D721Med (cell line): ENCODE measurements around the gene ERICH4.

Experiments
- DNase-seq: peaks from one replicate; pipeline ENCODE4 v3.0.0; 2011; ENCODE audit warnings: low spot score; ENCODE audit not compliant: insufficient read length
- FAIRE-seq: peaks from 2 replicates; lab custom pipeline; 2011; peaks lifted over from hg19 to GRCh38; lab: Jason Lieb, UNC
- CTCF ChIP-seq: IDR thresholded peaks from 2 replicates; pipeline ENCODE4 v1.5.1; 2012; ENCODE audit warnings: mild to moderate bottlenecking, control low read depth; ENCODE audit not compliant: insufficient read depth; ENCODE audit errors: missing control alignments

The ERICH4 gene

GRCh38 chr19:41437944-41438574 is 4.9 kb upstream of the ERICH4 start:
- no peak for DNase-seq
- no peak for FAIRE-seq
- TF ChIP-seq CTCF, result no peak

DNA sequence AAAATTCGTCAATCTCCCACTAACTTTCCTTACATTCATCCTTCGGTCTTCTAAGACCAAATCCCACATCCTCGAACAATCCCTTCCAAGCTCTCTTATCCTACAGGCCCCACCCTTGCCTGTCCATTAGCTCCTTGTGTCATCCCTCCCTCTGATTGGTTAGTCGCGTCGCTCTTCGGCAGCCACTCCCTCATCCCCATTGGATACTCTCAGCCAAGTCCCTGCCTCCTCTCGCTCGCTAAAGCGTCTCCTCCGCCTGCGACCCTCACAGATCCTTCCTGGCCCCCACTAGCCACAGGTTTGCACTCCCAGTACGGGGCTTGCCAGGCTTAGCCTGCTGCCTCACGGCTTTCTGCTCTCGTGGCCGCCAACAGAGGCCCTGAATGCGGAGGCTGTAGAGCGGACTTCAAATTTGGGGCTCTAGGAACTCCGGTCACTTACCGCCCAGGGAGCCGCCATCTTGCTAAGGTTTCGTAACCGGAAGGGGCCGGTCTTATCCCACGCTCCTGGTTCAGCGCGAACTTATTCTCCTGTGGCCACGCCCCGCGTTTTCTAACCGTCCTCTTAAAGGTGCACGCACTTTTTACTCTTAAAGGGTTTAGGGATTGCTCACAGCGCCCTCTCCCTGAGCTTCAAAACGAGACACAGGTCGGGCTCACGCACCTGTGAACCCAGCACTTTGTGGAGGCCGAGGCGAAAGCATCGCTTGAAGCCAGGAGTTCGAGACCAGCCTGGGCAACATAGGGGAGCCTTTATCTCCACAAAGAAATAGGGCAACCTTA is 3.3 kb upstream of the ERICH4 start, which contains the start of gene DMAC2:
TSS of gene DMAC2 (minus strand) at position 472 of the 782 bp plus-strand sequence. CDS start at position 459, 13 bp downstream.
- FAIRE-seq, result peak; percentile 95

DNA sequence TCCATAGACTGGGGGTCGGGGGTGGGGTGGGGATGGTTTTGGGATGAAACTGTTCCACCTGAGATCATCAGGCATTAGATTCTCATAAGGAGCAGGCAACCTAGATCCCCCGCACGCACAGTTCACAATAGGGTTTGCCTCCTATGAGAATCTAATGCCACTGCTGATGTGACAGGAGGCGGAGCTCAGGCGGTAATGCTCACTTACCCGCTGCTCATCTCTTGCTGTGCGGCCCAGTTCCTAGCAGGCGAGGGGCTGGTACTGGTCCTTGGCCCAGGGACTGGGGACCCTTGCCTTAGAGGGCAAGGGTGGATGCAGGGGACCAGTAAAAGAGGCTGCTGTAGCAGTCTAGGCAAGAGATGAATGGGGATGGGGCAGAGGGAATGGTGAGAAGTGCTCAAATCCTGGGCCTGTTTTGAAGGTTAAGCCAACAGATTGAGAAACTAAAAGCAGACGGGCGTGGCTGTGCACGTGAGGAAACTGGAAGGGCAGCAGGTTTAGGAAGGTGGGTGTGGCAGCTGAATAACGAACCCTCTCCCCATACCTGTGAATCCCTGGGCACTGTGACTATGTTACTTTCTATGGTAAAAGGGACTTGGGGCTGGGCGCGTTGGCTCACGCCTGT is 1.5 kb upstream of the ERICH4 start:
- no peak for DNase-seq
- no peak for TF ChIP-seq CTCF
- no peak for FAIRE-seq

More for the DNA sequence above, 3.3 kb upstream of the ERICH4 start, which contains the start of gene DMAC2:
- DNase-seq, result peak; percentile 97
- TF ChIP-seq CTCF, result peak; percentile 76

- FAIRE-seq (no peak), DNase-seq (no peak)
- no peak for TF ChIP-seq CTCF
Measured at GRCh38 chr19:41443813-41444455, 978 bp downstream of the ERICH4 start.

GRCh38 chr19:41445575-41445974 is 2.6 kb downstream of the ERICH4 start:
- DNase-seq, result no peak
- FAIRE-seq, result no peak
- no peak for TF ChIP-seq CTCF

DNA sequence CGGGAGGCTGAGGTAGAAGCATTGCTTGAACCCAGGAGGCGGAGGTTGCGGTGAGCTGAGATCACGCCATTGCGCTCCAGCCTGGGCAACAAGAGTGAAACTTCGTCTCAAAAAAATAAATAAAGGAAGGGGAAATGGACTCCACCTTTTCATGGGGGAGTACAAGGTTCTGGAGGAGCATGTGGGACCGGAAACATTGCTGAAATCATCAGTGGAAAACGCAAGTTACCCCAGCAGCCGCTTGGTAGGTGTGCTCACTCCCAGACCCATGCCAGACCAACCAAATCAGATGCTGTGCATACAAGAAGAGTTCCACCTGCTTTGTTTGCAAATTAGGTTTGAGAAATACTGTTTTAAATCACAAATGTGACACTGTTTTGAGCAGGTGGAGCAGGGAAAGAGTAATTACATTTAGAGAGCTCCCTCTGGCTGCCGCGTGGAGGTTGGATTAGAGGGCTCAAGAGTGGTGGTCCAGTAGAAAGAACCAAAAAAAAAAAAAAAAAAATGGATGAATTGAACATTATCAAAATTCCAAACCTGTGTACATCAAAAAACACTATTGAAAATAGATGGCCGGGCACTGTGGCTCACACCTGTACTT is 4.9 kb downstream of the ERICH4 start:
- FAIRE-seq (no peak), DNase-seq (no peak)
- TF ChIP-seq CTCF, result no peak
